RWPE1 (cell line): ENCODE results near the gene PRPF18.

Experiments used
- CTCF ChIA-PET: fragments of 350-600 bp; sonication (Branson Sonifier 250); formaldehyde crosslinking; extraction: SDS; loops from one replicate; lab custom pipeline; 2021; lab: Yijun Ruan, JAX
- POLR2A ChIA-PET: fragments of 400-600 bp; formaldehyde crosslinking; extraction: SDS; loops from one replicate; lab custom pipeline; 2020; ENCODE audit warnings: antibody characterized with exemption; ENCODE audit not compliant: low non-redundant PET; lab: Yijun Ruan, JAX
- DNase-seq: peaks from one replicate; pipeline ENCODE4 v3.0.0; 2012; ENCODE audit warnings: low spot score
- H3K27ac ChIP-seq: fragments of 450-650 bp; 2 replicates; pipeline ENCODE4 v1.5.1; 2017
- TF ChIP-seq, protein P1 (sequence below): fragments of 450-650 bp; conservative IDR thresholded peaks from 2 replicates; pipeline ENCODE4 v1.5.1; 2017; ENCODE audit warnings: low read depth, mild to moderate bottlenecking

Gene PRPF18

DNA sequence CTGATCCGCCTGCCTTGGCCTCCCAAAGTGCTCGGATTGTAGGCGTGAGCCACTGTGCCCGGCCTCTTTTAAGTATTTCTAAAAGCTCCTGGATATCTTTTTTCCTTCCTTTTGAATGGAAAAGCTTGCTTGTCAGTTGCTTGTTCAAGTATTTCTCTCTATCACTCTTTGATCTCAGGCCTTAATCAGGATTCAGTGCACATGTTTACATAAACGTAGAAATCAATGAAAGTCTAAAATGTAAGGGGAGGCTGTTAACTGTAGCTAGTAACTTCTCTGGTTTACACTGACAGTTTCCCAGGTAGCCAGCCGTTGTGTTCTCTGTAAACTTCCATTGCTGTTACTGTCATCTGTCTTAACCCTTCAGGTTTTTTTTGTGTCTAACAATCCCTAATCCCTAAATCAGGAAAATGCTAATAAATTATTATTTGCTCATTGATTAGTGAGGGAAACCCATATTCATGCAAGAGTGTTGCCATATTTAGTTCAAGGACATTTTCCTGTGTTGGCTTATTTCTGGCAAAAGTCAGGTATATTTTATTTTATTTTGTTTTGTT, 1.5 kb upstream of the PRPF18 start:
- no peak for DNase-seq
- CTCF ChIA-PET, result no interaction called here
- TF ChIP-seq, protein P1, sequence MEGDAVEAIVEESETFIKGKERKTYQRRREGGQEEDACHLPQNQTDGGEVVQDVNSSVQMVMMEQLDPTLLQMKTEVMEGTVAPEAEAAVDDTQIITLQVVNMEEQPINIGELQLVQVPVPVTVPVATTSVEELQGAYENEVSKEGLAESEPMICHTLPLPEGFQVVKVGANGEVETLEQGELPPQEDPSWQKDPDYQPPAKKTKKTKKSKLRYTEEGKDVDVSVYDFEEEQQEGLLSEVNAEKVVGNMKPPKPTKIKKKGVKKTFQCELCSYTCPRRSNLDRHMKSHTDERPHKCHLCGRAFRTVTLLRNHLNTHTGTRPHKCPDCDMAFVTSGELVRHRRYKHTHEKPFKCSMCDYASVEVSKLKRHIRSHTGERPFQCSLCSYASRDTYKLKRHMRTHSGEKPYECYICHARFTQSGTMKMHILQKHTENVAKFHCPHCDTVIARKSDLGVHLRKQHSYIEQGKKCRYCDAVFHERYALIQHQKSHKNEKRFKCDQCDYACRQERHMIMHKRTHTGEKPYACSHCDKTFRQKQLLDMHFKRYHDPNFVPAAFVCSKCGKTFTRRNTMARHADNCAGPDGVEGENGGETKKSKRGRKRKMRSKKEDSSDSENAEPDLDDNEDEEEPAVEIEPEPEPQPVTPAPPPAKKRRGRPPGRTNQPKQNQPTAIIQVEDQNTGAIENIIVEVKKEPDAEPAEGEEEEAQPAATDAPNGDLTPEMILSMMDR, result no peak
- POLR2A ChIA-PET, result no interaction called here
- no peak overlapping the region for H3K27ac ChIP-seq

GRCh38 chr10:13585943-13586342, 822 bp upstream of the PRPF18 start:
- DNase-seq, result no peak
- POLR2A ChIA-PET, result no interaction called here
- no peak overlapping the region for H3K27ac ChIP-seq
- CTCF ChIA-PET, result interaction anchor here (0.6 to 0.7 kb wide), 3 partner anchors 42 to 203 kb away, joined by 3 to 7 read pairs (median 4); no protein-coding TSS in a partner anchor
- TF ChIP-seq, protein P1, result no peak

DNA sequence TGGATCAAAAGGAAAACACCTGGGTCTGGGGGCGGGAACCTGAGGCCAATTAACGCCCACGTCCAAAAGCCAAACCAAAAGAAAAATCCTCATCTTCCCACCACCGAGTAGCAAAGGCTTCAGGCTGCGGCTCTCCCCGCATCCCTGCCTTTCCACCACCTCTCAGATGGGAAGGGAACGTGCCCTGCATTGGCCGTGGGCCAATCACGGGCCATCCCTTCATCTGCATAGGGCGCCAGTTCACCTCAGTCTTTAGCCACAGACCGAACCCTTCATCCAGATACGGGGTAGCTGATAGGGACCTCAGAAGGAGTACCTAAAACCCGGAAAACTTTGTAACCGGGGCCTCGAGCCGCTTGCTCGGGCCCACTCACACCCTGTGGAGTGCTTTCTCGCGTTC, 626 bp downstream of the PRPF18 start:
- peak overlapping the region; percentile 35 for H3K27ac ChIP-seq
- TF ChIP-seq, protein P1, result no peak
- ChIA-PET POLR2A (no interaction called here), CTCF (interaction anchor here (0.5 to 0.8 kb wide), 2 partner anchors 28 to 1509 kb away, joined by 3 to 4 read pairs; no protein-coding TSS in a partner anchor)
- peak; percentile 22 for DNase-seq

GRCh38 chr10:13589316-13589715, 2.6 kb downstream of the PRPF18 start:
- DNase-seq, result no peak
- ChIA-PET CTCF (no interaction called here), POLR2A (no interaction called here)
- TF ChIP-seq, protein P1, result no peak
- H3K27ac ChIP-seq, result no peak overlapping the region

GRCh38 chr10:13590886-13591285, 4.1 kb downstream of the PRPF18 start:
- ChIA-PET POLR2A (no interaction called here), CTCF (interaction anchor here (0.6 kb wide), 1 partner anchor 64 kb away, joined by 3 read pairs; no protein-coding TSS in a partner anchor)
- no peak overlapping the region for H3K27ac ChIP-seq
- TF ChIP-seq, protein P1, result no peak
- DNase-seq, result no peak

DNA sequence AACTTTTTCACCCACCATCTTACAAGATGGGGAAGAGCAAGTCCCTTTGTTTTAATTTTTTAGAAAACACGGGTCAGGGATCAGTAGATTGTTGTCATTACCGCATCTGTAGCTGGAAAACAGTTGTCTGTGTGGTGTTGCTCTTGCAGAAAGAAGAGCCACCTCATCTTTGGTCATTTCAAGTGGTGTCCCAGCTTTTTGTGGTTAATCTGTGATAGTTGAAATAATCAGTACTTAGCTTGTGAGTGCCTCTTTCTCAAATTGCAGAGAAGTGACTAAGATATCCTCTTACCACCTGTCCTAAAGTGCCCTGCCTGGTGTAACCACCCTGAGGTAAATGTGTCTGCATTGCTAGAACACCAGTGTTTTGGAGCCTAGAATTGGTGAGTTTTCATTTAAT, 5.5 kb downstream of the PRPF18 start:
- CTCF ChIA-PET, result no interaction called here
- DNase-seq, result no peak
- H3K27ac ChIP-seq, result no peak overlapping the region
- POLR2A ChIA-PET, result no interaction called here
- TF ChIP-seq, protein P1, result no peak
